IMR-90 (cell line): ENCODE results near the gene ACOT7. TPM values are rescaled to one million over a fixed set of nuclear protein-coding genes. Genes with fewer than 3 reads are reported as not detected.

Experiments used
- ATAC-seq: fragments of 200-7000 bp; cut with Tn5 transposase; 2 replicates; pipeline ENCODE4 v1.9.1; 2020; ENCODE audit warnings: low read depth, mild to moderate bottlenecking, moderate library complexity
- BruUV-seq: library from RNA; stranded (reverse); fragments of 400-500 nt; replicated peaks from 2 replicates; lab custom pipeline; 2021; lab: Mats Ljungman, UMichigan
- CTCF ChIA-PET: fragments of 300-600 bp; formaldehyde crosslinking; extraction: SDS; loops from one replicate; lab custom pipeline; 2021; ENCODE audit warnings: antibody characterized with exemption; lab: Yijun Ruan, JAX
- POLR2A ChIA-PET: fragments of 300-600 bp; sonication (Branson Sonifier 250); formaldehyde crosslinking; loops from one replicate; lab custom pipeline; 2022; ENCODE audit warnings: antibody characterized with exemption; ENCODE audit not compliant: unreplicated experiment; lab: Charles Lee
- DNase-seq: peaks from one replicate; pipeline ENCODE4 v3.0.0; 2013
- H2AFZ ChIP-seq: replicated peaks from 2 replicates; pipeline ENCODE3; 2013; ENCODE audit warnings: low read length, mild to moderate bottlenecking; ENCODE audit not compliant: poor library complexity
- H2AK5ac ChIP-seq: 2 replicates; pipeline ENCODE4 v1.6.1; 2013; ENCODE audit warnings: low read depth, low read length, inconsistent platforms
- H2AK9ac ChIP-seq: replicated peaks from 2 replicates; pipeline ENCODE3; 2013; ENCODE audit warnings: mild to moderate bottlenecking, low read depth, low read length, moderate library complexity; ENCODE audit not compliant: poor library complexity
- H2BK120ac ChIP-seq: 2 replicates; pipeline ENCODE4 v1.6.1; 2013; ENCODE audit warnings: low read depth, low read length, inconsistent platforms
- H2BK15ac ChIP-seq: 3 replicates; pipeline ENCODE4 v1.6.1; 2013; ENCODE audit warnings: low read depth, low read length, inconsistent platforms
- H2BK20ac ChIP-seq: 2 replicates; pipeline ENCODE4 v1.6.1; 2013; ENCODE audit warnings: low read depth, mild to moderate bottlenecking, inconsistent platforms, low read length, moderate library complexity
- H2BK5ac ChIP-seq: 2 replicates; pipeline ENCODE4 v1.6.1; 2013; ENCODE audit warnings: mild to moderate bottlenecking, low read depth, low read length, inconsistent platforms; ENCODE audit not compliant: poor library complexity, severe bottlenecking
- H3K14ac ChIP-seq: replicated peaks from 2 replicates; pipeline ENCODE4 v1.6.1; 2013; ENCODE audit warnings: low read depth, low read length, inconsistent platforms
- H3K18ac ChIP-seq: 2 replicates; pipeline ENCODE4 v1.6.1; 2013; ENCODE audit warnings: low read depth, low read length, control low read depth
- H3K23ac ChIP-seq: 2 replicates; pipeline ENCODE4 v1.6.1; 2013; ENCODE audit warnings: low read depth, low read length, inconsistent platforms
- H3K27ac ChIP-seq: 2 replicates; pipeline ENCODE4 v1.5.1; 2013; ENCODE audit warnings: mild to moderate bottlenecking, control low read depth, low read length; ENCODE audit not compliant: insufficient read depth
- H3K27me3 ChIP-seq: 2 replicates; pipeline ENCODE4 v1.6.1; 2013; ENCODE audit warnings: low read length; ENCODE audit not compliant: control insufficient read depth, insufficient read depth
- H3K36me3 ChIP-seq: 2 replicates; pipeline ENCODE4 v1.6.1; 2013; ENCODE audit warnings: low read length, mixed read lengths; ENCODE audit not compliant: control insufficient read depth, insufficient read depth
- H3K4ac ChIP-seq: 2 replicates; pipeline ENCODE4 v1.6.1; 2013; ENCODE audit warnings: low read depth, low read length, inconsistent platforms
- H3K4me1 ChIP-seq: 2 replicates; pipeline ENCODE4 v1.6.1; 2013; ENCODE audit warnings: low read length, mixed read lengths; ENCODE audit not compliant: control insufficient read depth, insufficient read depth
- H3K4me2 ChIP-seq: 2 replicates; pipeline ENCODE4 v1.6.1; 2013; ENCODE audit warnings: low read depth, mild to moderate bottlenecking, control low read depth, low read length, moderate library complexity
- H3K4me3 ChIP-seq: 2 replicates; pipeline ENCODE4 v1.5.1; 2013; ENCODE audit warnings: low read depth, mild to moderate bottlenecking, control low read depth, low read length, moderate library complexity; ENCODE audit not compliant: insufficient read depth
- H3K56ac ChIP-seq: 2 replicates; pipeline ENCODE4 v1.6.1; 2013; ENCODE audit warnings: low read length, inconsistent platforms; ENCODE audit not compliant: insufficient read depth; ENCODE audit errors: extremely low read depth
- H3K79me1 ChIP-seq, 2 experiments: 2 replicates each; pipeline ENCODE4 v1.6.1; 2013; ENCODE audit warnings: low read length in 2 of 2, inconsistent platforms in 1 of 2, low read depth in 1 of 2
- H3K9ac ChIP-seq: 2 replicates; pipeline ENCODE4 v1.6.1; 2013; ENCODE audit warnings: low read depth, low read length, control low read depth
- H3K9me1 ChIP-seq: 2 replicates; pipeline ENCODE4 v1.6.1; 2013; ENCODE audit warnings: low read length, inconsistent platforms; ENCODE audit not compliant: insufficient read depth
- H3K9me3 ChIP-seq: 2 replicates; pipeline ENCODE4 v1.6.1; 2013; ENCODE audit warnings: low read length; ENCODE audit not compliant: control insufficient read depth, insufficient read depth
- H4K20me1 ChIP-seq: 2 replicates; pipeline ENCODE4 v1.6.1; 2013; ENCODE audit warnings: low read length, inconsistent platforms; ENCODE audit not compliant: insufficient read depth
- H4K5ac ChIP-seq: 2 replicates; pipeline ENCODE4 v1.6.1; 2013; ENCODE audit warnings: mild to moderate bottlenecking, low read depth, low read length, control low read depth
- H4K8ac ChIP-seq, 2 experiments: 2 replicates each; pipeline ENCODE4 v1.6.1; 2013; ENCODE audit warnings: low read depth in 2 of 2, low read length in 2 of 2, control low read depth in 1 of 2, inconsistent platforms in 1 of 2
- H4K91ac ChIP-seq: 2 replicates; pipeline ENCODE4 v1.6.1; 2013; ENCODE audit warnings: low read depth, low read length, inconsistent platforms; ENCODE audit not compliant: insufficient read depth
- BHLHE40 ChIP-seq: fragments of 150-350 bp; IDR thresholded peaks from 2 replicates; pipeline ENCODE4 v1.6.1; 2016; ENCODE audit warnings: mild to moderate bottlenecking, low read depth, low read length
- CEBPB ChIP-seq: IDR thresholded peaks from 2 replicates; pipeline ENCODE4 v1.6.1; 2012; ENCODE audit warnings: low read depth, low read length, improper control_type of control experiment
- CHD1 ChIP-seq: IDR thresholded peaks from 2 replicates; pipeline ENCODE4 v1.6.1; 2012; ENCODE audit warnings: low read depth, low read length, improper control_type of control experiment
- CTCF ChIP-seq: conservative IDR thresholded peaks from 2 replicates; pipeline ENCODE4 v1.5.1; 2012; ENCODE audit warnings: mild to moderate bottlenecking, low read depth, low read length, improper control_type of control experiment
- ELK1 ChIP-seq: fragments of 150-350 bp; IDR thresholded peaks from 2 replicates; pipeline ENCODE4 v1.6.1; 2016; ENCODE audit warnings: low read depth, mild to moderate bottlenecking, low read length, moderate library complexity, borderline replicate concordance
- MAFK ChIP-seq: IDR thresholded peaks from 2 replicates; pipeline ENCODE4 v1.6.1; 2012; ENCODE audit warnings: low read depth, low read length, improper control_type of control experiment
- MAZ ChIP-seq: IDR thresholded peaks from 2 replicates; pipeline ENCODE4 v1.6.1; 2012; ENCODE audit warnings: low read depth, mild to moderate bottlenecking, low read length, improper control_type of control experiment, moderate library complexity, borderline replicate concordance
- MXI1 ChIP-seq: IDR thresholded peaks from 2 replicates; pipeline ENCODE4 v1.6.1; 2012; ENCODE audit warnings: low read depth, mild to moderate bottlenecking, low read length, moderate library complexity, borderline replicate concordance
- NFE2L2 ChIP-seq: fragments of 150-350 bp; IDR thresholded peaks from 2 replicates; pipeline ENCODE4 v1.6.1; 2016; ENCODE audit warnings: low read depth, mild to moderate bottlenecking, low read length
- RAD21 ChIP-seq: IDR thresholded peaks from 2 replicates; pipeline ENCODE4 v1.6.1; 2012; ENCODE audit warnings: low read length, improper control_type of control experiment
- RCOR1 ChIP-seq: IDR thresholded peaks from 2 replicates; pipeline ENCODE4 v1.6.1; 2012; ENCODE audit warnings: mild to moderate bottlenecking, low read length, improper control_type of control experiment; ENCODE audit not compliant: insufficient replicate concordance
- WGBS, 2 experiments: methylation state at CpG; one replicate each; pipeline versions ENCODE4 v1.1.5 to v1.1.7; 2013; ENCODE audit warnings: missing lambda C conversion rate in 2 of 2; ENCODE audit not compliant: insufficient read length in 1 of 2; ENCODE audit errors: extremely low coverage in 2 of 2; 5-methylcytosine and 5-hydroxymethylcytosine counted together
- dilution Hi-C: fragments of 300-500 bp; cut with HindIII; formaldehyde crosslinking; loops from one replicate; pipeline ENCODE4 v1.14.3; 2018; ENCODE audit warnings: low sequenced_read_pairs; ENCODE audit not compliant: unreplicated experiment
- in situ Hi-C: fragments of 300-500 bp; cut with MboI; formaldehyde crosslinking; loops from 3 replicates; pipeline ENCODE4 v1.14.3; 2019; ENCODE audit warnings: low sequenced_read_pairs, inconsistent platforms, mixed read lengths
- intact Hi-C: fragments of 100-400 bp; cut with micrococcal nuclease; formaldehyde crosslinking; loops from 2 replicates; pipeline ENCODE4 v1.10.0; 2022
- polyA plus RNA-seq, 3 experiments: library from polyadenylated mRNA; depleted of rRNA; stranded (reverse); fragments of >200 nt; gene quantifications; 2 replicates each; pipeline ENCODE4 v1.2.3, GENCODE V29; 2012; ENCODE audit warnings: low replicate concordance in 1 of 3
- total RNA-seq: library from RNA; depleted of rRNA; stranded (reverse); fragments of >200 nt; gene quantifications from 2 replicates; pipeline ENCODE4 v1.2.3, GENCODE V29; 2012

The ACOT7 gene
- total and polyA plus RNA-seq, 2 of the 4 experiments (the other 2 are of a cell fraction): 51.6 to 242 TPM

GRCh38 chr1:6345009-6345408 lies 48.6 kb downstream of the ACOT7 start:
- 87% methylated on average over 7 of the region's 7 CpGs; no CpG with 5 or more reads in 1 of the 2 experiments for WGBS, 2 experiments

More at GRCh38 chr1:6345009-6345408, 48.6 kb downstream of the ACOT7 start:
- TF ChIP-seq RCOR1: no peak
- no peak for TF ChIP-seq MAFK
- no peak for TF ChIP-seq ELK1
- TF ChIP-seq BHLHE40: no peak
- no peak for TF ChIP-seq NFE2L2
- TF ChIP-seq CTCF: no peak
- no peak for TF ChIP-seq CEBPB
- no peak for TF ChIP-seq MXI1
- TF ChIP-seq RAD21: no peak
- no peak for TF ChIP-seq MAZ
- TF ChIP-seq CHD1: no peak
- H3K14ac ChIP-seq: no peak overlapping the region
- DNase-seq (no peak), ATAC-seq (no peak)
- no peak overlapping the region for H2BK15ac ChIP-seq
- ChIA-PET POLR2A (no interaction called here), CTCF (interaction anchor here (2.3 kb wide), 1 partner anchor 98 kb away, joined by 6 read pairs; no protein-coding TSS in a partner anchor)
- dilution Hi-C loops (no loop called here), in situ Hi-C loops (loop anchor here (25.0 kb wide), 1 partner anchor 833 kb away; no protein-coding TSS in a partner anchor), intact Hi-C loops (loop anchor here (5.0 kb wide), 1 partner anchor 92 kb away; no protein-coding TSS in a partner anchor)
- H3K36me3 ChIP-seq: no peaks in the 10 kb centered on the region; the same call in 1 of the 2 replicates
- H4K20me1 ChIP-seq: peaks cover 16% of the 10 kb centered on the region
- no peaks in the 10 kb centered on the region for H3K9me3 ChIP-seq
- H4K91ac ChIP-seq: no peak overlapping the region
- H3K4me1 ChIP-seq: no peaks in the 10 kb centered on the region; the same call in 1 of the 2 replicates
- H3K4me2 ChIP-seq: no peak overlapping the region
- no peak overlapping the region for H4K8ac ChIP-seq
- H3K18ac ChIP-seq: no peak overlapping the region
- no peak overlapping the region for H2AK5ac ChIP-seq
- BruUV-seq: no TSS peak
- no peak overlapping the region for H2AFZ ChIP-seq
- no peak overlapping the region for H2BK120ac ChIP-seq
- no peak overlapping the region for H3K56ac ChIP-seq
- H3K23ac ChIP-seq: no peak overlapping the region
- H2BK20ac ChIP-seq: no peak overlapping the region
- peaks cover 3 to 8% of the 10 kb centered on the region in 2 experiments; a peak in 3 of 4 replicates for H3K79me1 ChIP-seq
- no peak overlapping the region for H2BK5ac ChIP-seq
- no peaks in the 10 kb centered on the region for H3K27me3 ChIP-seq
- no peak overlapping the region for H3K4me3 ChIP-seq
- H3K9me1 ChIP-seq: no peaks in the 10 kb centered on the region
- H3K4ac ChIP-seq: no peak overlapping the region
- H3K9ac ChIP-seq: no peak overlapping the region
- no peak overlapping the region for H2AK9ac ChIP-seq
- no peak overlapping the region for H3K27ac ChIP-seq
- H4K5ac ChIP-seq: no peak overlapping the region
